SU-DHL-6 (cell line): Measurements from ENCODE around the gene TM4SF20.

Experiments
- EZH2phosphoT487 ChIP-seq: fragments of 200-600 bp; sonication (generic), shearing (Covaris generic); conservative IDR thresholded peaks from 2 replicates; pipeline ENCODE4 v1.6.1; 2018; ENCODE audit warnings: mild to moderate bottlenecking, antibody characterized with exemption, low read length, moderate library complexity, mixed read lengths
- TF ChIP-seq, protein P1 (sequence below): fragments of 200-600 bp; sonication (generic); IDR thresholded peaks from one replicate; pipeline ENCODE4 v1.5.1; 2017; ENCODE audit warnings: antibody characterized with exemption, mild to moderate bottlenecking, low read length, moderate library complexity; ENCODE audit not compliant: insufficient read depth, poor library complexity, severe bottlenecking

DNA sequence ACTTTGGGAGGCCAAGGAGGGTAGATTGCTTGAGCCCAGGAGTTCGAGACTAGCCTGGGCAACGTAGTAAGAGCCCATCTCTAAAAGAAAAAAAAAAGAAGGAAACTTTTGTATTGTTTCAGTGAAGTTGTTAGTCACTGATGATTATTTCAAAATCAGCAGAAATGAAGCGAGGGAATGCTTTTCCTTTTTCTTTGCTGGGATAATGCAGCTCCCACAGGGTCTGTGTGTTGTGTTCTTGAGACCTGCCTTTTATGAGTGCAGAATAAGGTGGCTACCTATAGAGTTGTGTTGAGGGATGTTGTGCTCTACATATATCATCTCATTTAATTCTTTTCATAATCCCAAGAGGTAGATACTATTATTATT is 11.7 kb downstream of the TM4SF20 start:
- TF ChIP-seq, protein P1, sequence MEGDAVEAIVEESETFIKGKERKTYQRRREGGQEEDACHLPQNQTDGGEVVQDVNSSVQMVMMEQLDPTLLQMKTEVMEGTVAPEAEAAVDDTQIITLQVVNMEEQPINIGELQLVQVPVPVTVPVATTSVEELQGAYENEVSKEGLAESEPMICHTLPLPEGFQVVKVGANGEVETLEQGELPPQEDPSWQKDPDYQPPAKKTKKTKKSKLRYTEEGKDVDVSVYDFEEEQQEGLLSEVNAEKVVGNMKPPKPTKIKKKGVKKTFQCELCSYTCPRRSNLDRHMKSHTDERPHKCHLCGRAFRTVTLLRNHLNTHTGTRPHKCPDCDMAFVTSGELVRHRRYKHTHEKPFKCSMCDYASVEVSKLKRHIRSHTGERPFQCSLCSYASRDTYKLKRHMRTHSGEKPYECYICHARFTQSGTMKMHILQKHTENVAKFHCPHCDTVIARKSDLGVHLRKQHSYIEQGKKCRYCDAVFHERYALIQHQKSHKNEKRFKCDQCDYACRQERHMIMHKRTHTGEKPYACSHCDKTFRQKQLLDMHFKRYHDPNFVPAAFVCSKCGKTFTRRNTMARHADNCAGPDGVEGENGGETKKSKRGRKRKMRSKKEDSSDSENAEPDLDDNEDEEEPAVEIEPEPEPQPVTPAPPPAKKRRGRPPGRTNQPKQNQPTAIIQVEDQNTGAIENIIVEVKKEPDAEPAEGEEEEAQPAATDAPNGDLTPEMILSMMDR: no peak
- TF ChIP-seq EZH2phosphoT487: no peak
